GM12878 (cell line): ENCODE results near the gene ZNF526. TPM values are rescaled to one million over a fixed set of nuclear protein-coding genes. Genes with fewer than 3 reads are reported as not detected.

Experiments
- ATAC-seq: fragments of 200-7000 bp; cut with Tn5 transposase; 3 replicates; pipeline ENCODE4 v1.9.1; 2020; ENCODE audit warnings: mild to moderate bottlenecking, moderate library complexity
- BruUV-seq: library from RNA; stranded (reverse); fragments of 400-500 nt; replicated peaks from 2 replicates; lab custom pipeline; 2021; lab: Mats Ljungman, UMichigan
- CTCF ChIA-PET: fragments of 300-600 bp; sonication (Branson Sonifier 250); formaldehyde crosslinking; extraction: SDS; loops from one replicate; lab custom pipeline; 2021; ENCODE audit warnings: inconsistent platforms; lab: Yijun Ruan, JAX
- POLR2A ChIA-PET: fragments of 350-600 bp; formaldehyde crosslinking; extraction: SDS; loops from one replicate; lab custom pipeline; 2021; ENCODE audit warnings: inconsistent platforms; lab: Charles Lee
- RAD21 ChIA-PET: fragments of 300-600 bp; sonication (Branson Sonifier 250); formaldehyde crosslinking; loops from one replicate; lab custom pipeline; 2023; ENCODE audit warnings: antibody characterized with exemption; ENCODE audit not compliant: unreplicated experiment; lab: Charles Lee
- SMC1A ChIA-PET: fragments of 300-600 bp; sonication (Branson Sonifier 250); formaldehyde crosslinking; loops from one replicate; lab custom pipeline; 2023; ENCODE audit not compliant: unreplicated experiment, uncharacterized antibody; lab: Charles Lee
- DNase-seq: peaks from one replicate; pipeline ENCODE4 v3.0.0-alpha.2; 2011; ENCODE audit warnings: low read depth, low spot score
- FAIRE-seq: peaks from 3 replicates; lab custom pipeline; 2011; peaks lifted over from hg19 to GRCh38; lab: Jason Lieb, UNC
- H2AFZ ChIP-seq: 2 replicates; pipeline ENCODE4 v1.6.0; 2011; ENCODE audit warnings: low read depth, low read length, control low read depth; ENCODE audit not compliant: control insufficient read depth
- H3K27ac ChIP-seq: 2 replicates; pipeline ENCODE4 v1.5.1; 2011; ENCODE audit warnings: control low read depth; ENCODE audit not compliant: control insufficient read depth, insufficient read depth
- H3K27me3 ChIP-seq, 2 experiments: replicated peaks in 1 of 2; 2 replicates each; pipeline versions ENCODE4 v1.6.0 to v1.6.1; 2011; ENCODE audit warnings: low read length in 1 of 2; ENCODE audit not compliant: control insufficient read depth in 2 of 2, insufficient read depth in 2 of 2
- H3K36me3 ChIP-seq, 2 experiments: 2 replicates each; pipeline ENCODE4 v1.5.1; 2011; ENCODE audit warnings: low read length in 1 of 2; ENCODE audit not compliant: control insufficient read depth in 2 of 2, insufficient read depth in 2 of 2
- H3K4me1 ChIP-seq: 2 replicates; pipeline ENCODE4 v1.6.1; 2011; ENCODE audit warnings: mild to moderate bottlenecking, low read length, moderate library complexity, mixed read lengths; ENCODE audit not compliant: control insufficient read depth, insufficient read depth
- H3K4me2 ChIP-seq: 2 replicates; pipeline ENCODE4 v1.6.0; 2011; ENCODE audit warnings: control low read depth; ENCODE audit not compliant: control insufficient read depth, insufficient read depth
- H3K4me3 ChIP-seq: fragments of 200-600 bp; sonication (generic); 2 replicates; pipeline ENCODE4 v1.5.1; 2016
- H3K79me2 ChIP-seq: 2 replicates; pipeline ENCODE4 v1.6.0; 2011; ENCODE audit warnings: low read length; ENCODE audit not compliant: control insufficient read depth, insufficient read depth
- H3K9ac ChIP-seq: 2 replicates; pipeline ENCODE4 v1.8.0; 2011; ENCODE audit warnings: low read length, control low read depth, mixed read lengths; ENCODE audit not compliant: control insufficient read depth, insufficient read depth
- H3K9me3 ChIP-seq: replicated peaks from 3 replicates; pipeline ENCODE4 v1.5.1; 2011; ENCODE audit warnings: mild to moderate bottlenecking, low read length; ENCODE audit not compliant: control insufficient read depth, insufficient read depth
- H4K20me1 ChIP-seq: 2 replicates; pipeline ENCODE4 v1.6.0; 2011; ENCODE audit not compliant: control insufficient read depth, insufficient read depth
- BCL11A ChIP-seq: IDR thresholded peaks from 2 replicates; pipeline ENCODE4 v1.6.1; 2011; ENCODE audit warnings: low read depth, low read length
- BMI1 ChIP-seq: fragments of 450-650 bp; IDR thresholded peaks from 2 replicates; pipeline ENCODE4 v1.6.1; 2016; ENCODE audit warnings: mild to moderate bottlenecking, moderate library complexity, borderline replicate concordance
- DPF2 ChIP-seq: fragments of 450-650 bp; IDR thresholded peaks from 2 replicates; pipeline ENCODE4 v1.6.1; 2017; ENCODE audit warnings: mild to moderate bottlenecking
- HDGF ChIP-seq: fragments of 450-650 bp; IDR thresholded peaks from 2 replicates; pipeline ENCODE4 v1.6.1; 2016; ENCODE audit warnings: antibody characterized with exemption
- IRF3 ChIP-seq: fragments of 450-650 bp; IDR thresholded peaks from 2 replicates; pipeline ENCODE4 v1.6.1; 2014; ENCODE audit warnings: mild to moderate bottlenecking
- MEF2A ChIP-seq: IDR thresholded peaks from 2 replicates; pipeline ENCODE4 v1.6.1; 2011; ENCODE audit warnings: low read depth, mild to moderate bottlenecking, low read length, moderate library complexity; ENCODE audit not compliant: insufficient read depth
- NBN ChIP-seq: fragments of 450-650 bp; IDR thresholded peaks from 2 replicates; pipeline ENCODE4 v1.6.1; 2016
- NFXL1 ChIP-seq: fragments of 450-650 bp; IDR thresholded peaks from 2 replicates; pipeline ENCODE4 v1.6.1; 2017; ENCODE audit warnings: antibody characterized with exemption, mild to moderate bottlenecking, borderline replicate concordance
- PAX8 ChIP-seq: fragments of 450-650 bp; IDR thresholded peaks from 2 replicates; pipeline ENCODE4 v1.6.1; 2017; ENCODE audit warnings: mild to moderate bottlenecking, moderate library complexity
- PKNOX1 ChIP-seq: fragments of 450-650 bp; IDR thresholded peaks from 2 replicates; pipeline ENCODE4 v1.6.1; 2016; ENCODE audit warnings: mild to moderate bottlenecking
- SMAD1 ChIP-seq: fragments of 450-650 bp; IDR thresholded peaks from 2 replicates; pipeline ENCODE4 v1.6.1; 2018; ENCODE audit warnings: mild to moderate bottlenecking, low read depth; ENCODE audit not compliant: partially characterized antibody
- SMARCA5 ChIP-seq: fragments of 450-650 bp; IDR thresholded peaks from 2 replicates; pipeline ENCODE4 v1.6.1; 2017; ENCODE audit warnings: mild to moderate bottlenecking
- TCF3 ChIP-seq: IDR thresholded peaks from 2 replicates; pipeline ENCODE4 v1.6.1; 2012; ENCODE audit warnings: low read depth, mild to moderate bottlenecking, low read length, borderline replicate concordance; ENCODE audit not compliant: insufficient read depth
- USF2 ChIP-seq: IDR thresholded peaks from 2 replicates; pipeline ENCODE4 v1.6.1; 2011; ENCODE audit warnings: low read depth, low read length, improper control_type of control experiment, borderline replicate concordance
- YBX1 ChIP-seq: fragments of 450-650 bp; IDR thresholded peaks from 2 replicates; pipeline ENCODE4 v1.6.1; 2016; ENCODE audit warnings: antibody characterized with exemption
- WGBS: methylation state at CpG from one replicate; pipeline ENCODE4 v1.1.6; 2016; ENCODE audit warnings: low lambda C conversion rate; ENCODE audit not compliant: insufficient replicate concordance, insufficient coverage; ENCODE audit errors: missing lambda C conversion rate; 5-methylcytosine and 5-hydroxymethylcytosine counted together
- in situ Hi-C: fragments of 300-500 bp; cut with MboI; formaldehyde crosslinking; loops from 9 replicates; pipeline ENCODE4 v1.14.3; 2018; ENCODE audit warnings: mixed read lengths
- intact Hi-C: fragments of 100-400 bp; cut with micrococcal nuclease; formaldehyde crosslinking; loops from one replicate; pipeline ENCODE4 v1.14.2; 2022; ENCODE audit not compliant: unreplicated experiment
- polyA plus RNA-seq, 11 experiments: library from polyadenylated mRNA; depleted of rRNA in 4 of 11; unstranded in 6 of 11; stranded (reverse) in 5 of 11; fragments of >200 nt; fragmentation: Nextera tagmentation in 4 of 11; fragmentation: Illumina TruSeq in 1 of 11; extraction: Ambion mirVana in 4 of 11; extraction: Trizol in 1 of 11; gene quantifications; 1 replicate in 1 of 11; 2 replicates in 10 of 11; pipeline versions ENCODE4 v1.2.1 to v1.2.3, GENCODE V29; 2011 to 2016; ENCODE audit warnings: inconsistent platforms in 2 of 11, missing spikeins in 2 of 11, low read depth in 1 of 11
- total RNA-seq, 4 experiments: library from RNA; depleted of rRNA in 3 of 4; stranded (reverse); fragments of >200 nt in 3 of 4; fragmentation: Illumina TruSeq in 1 of 4; extraction: Trizol in 1 of 4; gene quantifications; 2 replicates each; pipeline versions ENCODE4 v1.2.1 to v1.2.3, GENCODE V29; 2013 to 2021
- TF ChIP-seq, protein P1 (sequence below): IDR thresholded peaks from 2 replicates; pipeline ENCODE4 v1.6.1; 2011; ENCODE audit warnings: borderline replicate concordance, low read depth, mild to moderate bottlenecking, moderate library complexity, mixed read lengths, low read length; ENCODE audit not compliant: insufficient read depth; ENCODE audit errors: extremely low read length

The ZNF526 gene
- total and polyA plus RNA-seq, 10 of the 15 experiments (the other 5 are each of a cell fraction or from before 2014, with no cell fraction given), result 1.8 to 18.3 (median 5.5) TPM

GRCh38 chr19:42268704-42269477 lies 48.8 kb downstream of the ZNF526 start, which contains the start of gene CIC (continued):
- TF ChIP-seq PAX8, result no peak
- no peak for TF ChIP-seq MEF2A
- TF ChIP-seq IRF3, result peak; percentile 99
- no peak for TF ChIP-seq BCL11A
- no peak for TF ChIP-seq BMI1
- TF ChIP-seq, all 136 proteins: peak for 39

DNA sequence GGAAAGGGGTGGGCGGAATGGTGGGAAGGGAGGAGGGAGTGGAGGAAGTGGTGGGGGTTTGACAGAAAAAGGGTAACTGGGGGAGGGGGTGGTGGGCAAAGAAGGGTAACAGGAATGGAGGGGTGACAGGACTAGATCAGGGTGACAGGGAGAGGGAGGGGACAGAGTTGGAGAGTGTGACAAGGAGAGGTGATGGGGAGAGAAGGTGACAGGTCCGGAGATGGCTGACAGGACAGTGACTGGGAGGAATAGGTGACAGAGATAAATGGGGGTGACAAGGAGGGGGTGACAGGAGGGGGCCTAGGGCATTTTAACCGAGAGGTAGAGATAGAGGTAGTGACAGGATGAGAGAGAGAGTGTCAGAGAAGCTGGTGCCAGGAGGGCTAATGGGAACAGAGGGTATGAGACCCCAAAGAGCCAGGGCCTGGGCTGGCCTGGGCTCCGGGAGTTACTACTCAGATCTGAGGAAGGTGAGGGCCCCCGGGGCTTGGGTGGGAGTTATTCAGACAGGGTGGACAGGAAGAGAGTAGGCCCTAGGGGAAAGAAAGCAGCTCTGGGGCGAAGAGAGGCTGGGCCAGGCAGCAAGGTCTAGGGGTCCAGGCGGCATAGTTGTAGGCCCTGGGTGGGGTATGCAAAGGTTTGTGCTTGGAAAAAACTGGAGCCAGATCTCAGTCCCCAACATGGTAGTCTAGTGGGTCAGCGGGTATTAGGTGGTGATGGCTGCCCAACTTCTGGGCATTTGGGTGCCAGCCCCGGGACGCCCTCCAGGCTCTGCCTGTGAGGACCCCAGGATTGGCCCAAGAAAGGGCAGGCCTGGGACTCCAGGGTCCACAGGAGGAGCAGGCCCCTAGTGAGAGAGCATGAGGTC lies 49.6 kb downstream of the ZNF526 start:
- 0% methylated on average over 9 of the region's 10 CpGs for WGBS
- SMC1A ChIA-PET, result interaction anchor here (1.0 to 3.2 kb wide), 7 partner anchors 9 to 156 kb away, joined by 3 to 24 read pairs (median 5); partner anchors contain the start of gene ERF
- POLR2A ChIA-PET, result interaction anchor here (0.7 to 3.2 kb wide), 10 partner anchors 10 to 140 kb away, joined by 4 to 24 read pairs (median 4); partner anchors contain the start of genes GSK3A and ZNF526
- peak overlapping the region; percentile 98 for H3K9ac ChIP-seq
- H3K9me3 ChIP-seq, result no peaks in the 10 kb centered on the region
- H3K36me3 ChIP-seq, result peaks cover 0 to 19% of the 10 kb centered on the region in 2 experiments; a peak in 3 of 4 replicates
- DNase-seq, result no peak
- RAD21 ChIA-PET, result interaction anchor here (0.5 to 3.1 kb wide), 9 partner anchors 10 to 394 kb away, joined by 3 to 23 read pairs (median 5); partner anchors contain the start of gene GSK3A
- CTCF ChIA-PET, result interaction anchor here (1.0 to 3.2 kb wide), 6 partner anchors 10 to 137 kb away, joined by 3 to 39 read pairs (median 8); partner anchors contain the start of genes GSK3A and POU2F2
- peak overlapping the region; percentile 91 for H3K4me3 ChIP-seq
- peaks cover 27% of the 10 kb centered on the region for H3K79me2 ChIP-seq
- BruUV-seq, result TSS peak; percentile 99
- peak overlapping the region; percentile 99 for H3K4me2 ChIP-seq
- peaks cover 19% of the 10 kb centered on the region for H3K4me1 ChIP-seq
- intact Hi-C loops, result loop anchor here (2.0 kb wide), 1 partner anchor 13 kb away; no protein-coding TSS in a partner anchor
- H3K27ac ChIP-seq, result peak overlapping the region; percentile 94
- H2AFZ ChIP-seq, result 0 out of 2 replicates have a peak overlapping the region, but pooled peaks have one; percentile 50
- ATAC-seq, result no peak
- in situ Hi-C loops, result no loop called here
- FAIRE-seq, result peak; percentile 35
- no peaks in the 10 kb centered on the region for H3K27me3 ChIP-seq
- H4K20me1 ChIP-seq, result no peaks in the 10 kb centered on the region; the same call in 1 of the 2 replicates
- TF ChIP-seq SMAD1, result peak; percentile 64
- TF ChIP-seq SMARCA5, result 0 out of 2 replicates have a peak, but pooled peaks have one; percentile 5
- peak; percentile 51; the same call in 1 of the 2 replicates for TF ChIP-seq YBX1
- peak; percentile 43 for TF ChIP-seq NBN
- TF ChIP-seq, protein P1, sequence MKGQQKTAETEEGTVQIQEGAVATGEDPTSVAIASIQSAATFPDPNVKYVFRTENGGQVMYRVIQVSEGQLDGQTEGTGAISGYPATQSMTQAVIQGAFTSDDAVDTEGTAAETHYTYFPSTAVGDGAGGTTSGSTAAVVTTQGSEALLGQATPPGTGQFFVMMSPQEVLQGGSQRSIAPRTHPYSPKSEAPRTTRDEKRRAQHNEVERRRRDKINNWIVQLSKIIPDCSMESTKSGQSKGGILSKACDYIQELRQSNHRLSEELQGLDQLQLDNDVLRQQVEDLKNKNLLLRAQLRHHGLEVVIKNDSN, result no peak
- TF ChIP-seq NFXL1, result no peak
- TF ChIP-seq USF2, result no peak
- no peak for TF ChIP-seq TCF3
- peak; percentile 94 for TF ChIP-seq HDGF
- TF ChIP-seq DPF2, result no peak
- peak; percentile 48 for TF ChIP-seq PKNOX1
